Measurements from ENCODE around the gene TOM1L2.
A peak's percentile ranks its signal among the peaks of the same experiment; 100 is the strongest.

The TOM1L2 gene

DNA sequence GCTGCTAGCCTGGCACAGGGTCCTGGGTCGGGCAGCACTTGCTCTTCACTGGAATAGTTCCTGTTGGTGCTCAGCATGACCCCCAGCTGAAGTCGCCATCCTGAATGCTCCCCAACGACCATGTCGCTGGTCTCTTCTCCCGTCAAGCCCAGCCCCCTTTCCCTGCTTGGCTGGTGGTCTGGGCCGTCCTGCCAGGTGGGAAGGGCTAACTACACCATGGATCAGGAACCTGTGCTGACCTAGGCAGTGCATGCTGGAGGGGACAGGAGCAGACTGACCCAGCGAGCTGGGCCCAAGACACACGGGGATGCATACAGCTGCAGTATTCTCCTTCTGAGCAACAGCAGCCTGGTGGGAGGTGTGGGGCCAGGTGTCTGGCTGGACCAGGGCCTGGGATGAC, 126.2 kb downstream of the TOM1L2 start:
- DNase-seq = no peak

- no peak for DNase-seq
These were observed 127.0 kb downstream of the TOM1L2 start for GRCh38 chr17:17845046-17845775.

DNA sequence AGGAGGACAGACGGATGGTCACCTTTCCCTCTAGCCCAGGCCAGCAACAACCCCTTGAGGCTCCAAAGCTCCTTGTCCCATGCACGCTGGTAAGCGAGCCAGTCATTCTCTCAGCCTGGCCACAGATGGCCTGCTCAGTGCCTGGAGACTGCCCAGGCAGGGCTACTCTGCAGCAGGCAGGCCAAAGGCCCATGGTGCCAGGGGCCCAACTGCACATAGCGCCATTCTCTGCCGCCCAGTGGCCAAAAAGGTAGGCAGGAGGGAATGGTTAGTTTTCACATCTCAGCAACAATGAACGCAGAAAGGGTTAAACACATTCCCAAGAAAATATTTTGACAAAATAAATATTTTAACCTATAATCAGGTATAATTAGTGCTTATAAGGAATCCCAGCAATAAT, 127.7 kb downstream of the TOM1L2 start:
- DNase-seq = no peak

GRCh38 chr17:17844079-17844478, 128.1 kb downstream of the TOM1L2 start:
- DNase-seq = no peak

DNA sequence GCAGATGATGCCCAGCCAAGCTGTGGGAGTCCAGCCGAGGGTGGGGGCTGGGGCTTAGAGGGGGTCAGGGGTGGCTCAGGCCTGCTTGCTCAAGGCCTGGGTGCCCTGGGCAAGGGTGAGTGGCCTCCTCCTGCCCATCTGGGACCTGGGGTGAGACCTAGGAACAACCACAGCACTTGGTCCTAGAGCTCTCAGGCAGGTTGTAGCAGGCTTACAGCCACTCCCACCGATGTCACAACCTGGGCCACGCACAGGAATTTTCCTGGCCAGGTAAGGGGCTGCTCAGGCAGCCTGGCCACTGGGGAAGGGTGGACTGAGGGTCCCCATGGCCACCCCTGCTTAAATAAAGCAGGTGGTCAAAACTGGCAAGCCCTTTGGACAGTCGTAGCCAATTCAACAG, 129.1 kb downstream of the TOM1L2 start:
- no peak for DNase-seq

DNA sequence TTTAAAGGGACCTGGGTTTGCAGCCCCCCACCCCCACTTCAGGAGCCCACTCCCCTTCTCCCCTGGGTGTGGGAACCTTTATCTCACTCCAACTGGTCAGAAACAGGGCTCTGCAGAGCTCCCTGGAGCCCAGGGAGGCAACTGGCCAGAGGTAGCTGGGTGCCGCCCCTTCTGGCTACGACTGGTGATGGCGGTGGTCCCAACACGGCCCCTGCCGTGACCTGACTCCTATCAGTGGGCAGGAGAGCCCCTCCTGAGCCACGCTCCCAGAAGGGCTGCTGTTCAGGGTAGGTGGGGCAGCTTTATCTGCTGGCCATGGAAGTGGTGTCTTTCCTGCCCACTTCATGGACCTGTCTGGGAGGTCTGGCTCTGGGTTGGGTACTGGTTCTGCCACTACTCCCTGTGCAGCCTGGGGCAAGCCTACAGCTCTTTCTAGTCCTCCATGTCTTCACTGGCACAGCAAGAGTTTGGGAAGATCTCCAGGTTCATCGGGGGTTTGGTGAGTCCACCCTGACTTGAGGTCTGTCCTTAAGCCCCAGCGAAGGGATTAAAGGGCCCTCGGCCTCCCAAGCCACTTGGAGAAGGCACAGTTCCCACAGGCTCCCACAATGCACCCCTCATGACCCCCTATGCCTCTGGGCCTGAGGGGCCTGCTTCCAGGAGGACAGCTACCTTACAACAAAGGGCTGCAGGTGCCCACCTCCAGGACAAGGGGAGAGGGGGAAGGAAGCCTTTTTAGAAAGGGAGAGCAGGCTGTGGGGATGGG, 129.9 kb downstream of the TOM1L2 start:
- DNase-seq = no peak

GRCh38 chr17:17841601-17842025, 130.6 kb downstream of the TOM1L2 start:
- DNase-seq = no peak

- peak; percentile 23 for DNase-seq
These were observed 131.2 kb downstream of the TOM1L2 start for GRCh38 chr17:17840751-17841591.

DNA sequence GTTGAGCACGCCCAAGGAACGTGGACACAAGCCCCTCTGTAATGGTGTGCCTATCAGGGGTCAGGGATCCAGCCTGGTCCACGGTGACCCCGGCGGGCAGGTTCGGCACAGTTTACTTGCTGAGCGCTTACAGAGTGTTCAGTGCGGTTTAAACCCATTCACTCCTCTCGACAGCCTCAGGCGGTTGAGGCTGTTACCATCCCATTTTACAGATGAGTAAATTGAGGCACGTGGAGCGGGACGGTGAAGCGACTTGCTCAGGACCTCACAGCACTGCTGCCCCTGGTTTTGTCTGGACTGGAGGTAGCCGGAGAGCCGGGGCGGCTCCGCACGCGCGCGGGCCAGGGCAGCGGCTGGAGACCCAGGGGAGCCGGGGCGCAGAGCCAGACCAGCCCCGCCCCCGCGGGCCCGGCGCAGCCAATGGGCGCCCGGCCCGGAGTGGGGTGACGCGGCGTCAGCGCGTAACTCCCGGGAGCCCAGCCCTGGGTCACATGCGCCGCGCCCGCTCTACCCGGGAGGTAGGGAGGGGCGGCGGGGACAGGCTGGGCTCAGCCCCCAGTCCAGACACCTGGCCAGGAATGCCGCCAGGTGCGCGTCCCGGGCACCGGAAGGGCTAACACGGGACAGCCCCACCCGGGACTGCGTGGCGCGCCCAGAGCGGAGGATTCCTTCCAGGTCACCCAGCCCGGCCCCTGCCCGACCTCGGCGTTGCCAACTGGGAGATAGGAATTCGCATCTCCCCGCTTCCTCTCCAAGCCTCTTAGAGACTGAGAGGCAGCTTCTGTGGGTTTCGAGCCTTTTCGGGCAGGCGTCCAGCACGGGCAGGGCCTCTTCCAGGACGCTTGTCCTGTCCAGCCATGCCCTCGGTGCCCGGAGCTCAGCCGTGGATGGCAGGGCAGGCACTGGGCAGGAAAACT, 132.2 kb downstream of the TOM1L2 start:
- peak; percentile 82 for DNase-seq

- DNase-seq = peak; percentile 59
These were observed 133.9 kb downstream of the TOM1L2 start for GRCh38 chr17:17837966-17838962.

DNA sequence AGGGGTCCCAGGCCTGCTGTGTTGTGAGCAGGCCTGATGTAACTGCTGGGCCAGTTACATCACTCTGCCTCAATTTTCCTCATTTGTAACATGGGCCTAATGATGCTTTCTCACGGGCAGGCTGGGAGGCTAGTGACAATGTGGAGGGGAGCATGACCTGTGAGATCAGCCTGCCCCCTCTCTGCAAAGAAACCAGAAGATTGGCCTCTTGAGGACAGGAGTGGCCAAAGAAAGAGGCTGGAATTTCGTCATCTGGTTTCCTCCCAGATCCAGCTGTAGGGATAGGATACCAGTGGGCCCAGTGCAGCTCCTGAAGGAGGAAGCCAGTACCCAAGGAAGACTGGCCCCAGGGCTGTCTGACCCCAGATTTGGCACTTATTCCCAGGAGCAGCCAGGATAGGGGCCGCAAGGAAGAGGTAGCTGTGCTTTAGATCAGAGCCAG, 134.8 kb downstream of the TOM1L2 start:
- peak; percentile 70 for DNase-seq

GRCh38 chr17:17836818-17837379, 135.3 kb downstream of the TOM1L2 start, which contains the start of gene SREBF1:
SREBF1 (minus strand) TSS chr17:17836986; CDS start chr17:17836817, 169 bp downstream.
- DNase-seq = peak; percentile 61

DNA sequence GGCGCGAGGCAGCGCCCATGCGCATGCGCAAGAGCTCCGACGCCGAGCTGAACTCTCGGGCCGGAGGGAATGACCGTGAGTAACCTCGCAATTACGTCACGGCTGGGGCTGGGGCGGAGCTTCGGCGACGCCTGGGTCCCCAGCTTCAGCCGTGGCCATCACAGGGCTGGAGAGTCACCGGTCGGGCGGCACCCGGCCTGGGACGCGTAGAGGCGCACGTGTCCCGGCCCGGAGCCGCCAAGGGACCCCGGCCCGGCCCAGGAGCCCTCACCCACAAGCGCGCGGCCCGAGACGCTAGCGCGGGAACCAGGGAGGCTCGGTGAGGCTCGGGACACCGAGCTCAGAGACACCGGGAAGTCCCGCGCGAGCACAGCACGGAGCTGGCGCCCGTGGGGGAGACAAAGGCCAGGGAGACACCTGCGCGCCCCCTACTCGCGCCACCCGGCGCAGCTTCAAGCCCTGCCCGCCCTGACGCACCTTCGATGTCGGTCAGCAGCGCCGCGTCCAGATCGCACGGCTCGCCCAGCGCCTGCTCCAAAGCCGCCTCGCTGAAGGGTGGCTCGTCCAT, 135.9 kb downstream of the TOM1L2 start:
- DNase-seq = peak; percentile 95

DNA sequence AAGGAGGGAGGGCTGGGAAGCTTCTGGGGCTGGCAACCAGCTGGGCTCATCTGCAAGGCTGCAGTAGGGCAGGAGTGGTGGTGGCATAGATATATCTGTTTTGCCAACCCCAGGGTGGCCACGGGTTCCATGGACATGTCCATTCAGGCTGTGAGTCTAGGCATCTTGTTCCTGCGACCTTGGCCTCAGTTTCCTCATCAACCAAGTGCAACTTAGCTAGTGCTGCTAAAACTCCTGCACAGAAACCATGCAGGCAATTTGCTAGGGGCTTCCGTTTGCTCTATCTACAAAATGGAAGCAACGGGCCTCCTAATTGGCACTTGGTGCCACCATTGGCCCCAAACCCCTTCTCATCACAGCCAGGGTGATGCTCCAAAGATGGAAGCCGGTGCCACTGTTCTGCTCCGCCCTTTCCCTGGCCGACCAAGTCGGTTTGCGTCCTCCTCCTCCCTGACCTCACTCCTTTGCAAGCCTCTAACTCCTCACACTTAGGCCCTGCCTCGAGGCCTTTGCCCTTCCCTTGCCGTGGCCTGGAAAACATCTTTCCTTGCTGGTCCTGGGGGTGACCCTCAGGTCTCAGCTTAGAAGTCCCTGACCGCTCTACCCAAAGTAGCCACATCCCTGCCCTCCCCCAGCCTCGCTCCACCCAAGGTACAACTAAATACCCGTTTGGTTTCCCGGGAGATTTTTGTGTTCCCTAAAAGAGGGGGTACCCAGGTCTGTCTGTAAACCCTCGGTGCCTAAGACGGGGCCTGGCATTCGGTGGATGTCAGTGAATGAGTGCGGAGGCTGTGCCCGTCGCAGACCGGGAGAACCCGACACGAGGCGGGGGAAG, 136.6 kb downstream of the TOM1L2 start:
- DNase-seq = no peak

DNA sequence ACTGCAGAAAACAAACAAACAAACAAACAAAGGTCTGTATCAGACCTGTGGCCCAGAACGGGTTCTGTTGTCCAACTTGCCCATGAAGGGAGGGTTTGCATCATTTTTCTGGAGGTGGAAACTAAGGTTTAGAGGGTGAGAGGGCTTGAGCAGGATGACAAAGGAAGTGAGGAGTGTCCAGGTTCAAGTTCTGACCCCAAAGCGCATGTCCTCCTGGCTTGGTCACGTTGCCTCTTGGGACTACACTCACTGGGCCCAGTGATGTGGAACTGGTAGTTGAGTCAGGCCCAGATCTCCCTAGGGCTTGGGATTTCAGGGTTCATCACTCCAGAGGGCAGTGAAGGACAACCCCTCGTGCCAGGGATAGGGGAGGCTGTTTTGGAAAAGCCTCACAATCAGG, 137.2 kb downstream of the TOM1L2 start:
- no peak for DNase-seq

DNA sequence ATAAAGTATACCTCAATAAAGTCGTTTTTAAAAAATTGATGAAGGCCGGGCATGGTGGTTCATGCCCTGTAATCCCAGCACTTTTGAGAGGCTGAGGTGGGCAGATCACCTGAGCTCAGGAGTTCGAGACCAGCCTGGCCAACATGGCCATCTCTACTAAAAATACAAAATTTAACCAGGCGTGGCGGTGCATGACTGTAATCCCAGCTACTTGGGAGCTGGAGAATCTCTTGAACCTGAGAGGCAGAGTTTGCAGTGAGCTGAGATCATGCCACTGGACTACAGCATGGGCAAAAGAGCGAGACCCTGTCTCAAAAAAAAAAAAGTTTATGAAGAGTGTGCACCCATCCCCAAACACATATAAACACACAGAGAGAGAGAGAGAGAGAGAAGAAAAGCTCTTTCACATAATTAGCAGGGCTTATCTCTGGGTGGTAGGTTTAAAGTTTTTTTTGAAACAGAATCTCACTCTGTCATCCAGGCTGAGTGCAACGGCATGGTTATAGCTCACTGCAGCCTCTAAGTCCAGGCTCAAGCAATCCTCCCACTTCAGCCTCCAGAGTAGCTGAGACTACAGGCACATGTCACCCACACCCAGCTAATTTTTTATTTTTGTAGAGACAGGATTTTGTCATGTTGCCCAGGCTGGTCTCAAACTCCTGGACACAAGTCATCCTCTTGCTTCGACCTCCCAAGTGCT, 138.4 kb downstream of the TOM1L2 start:
- DNase-seq = no peak

DNA sequence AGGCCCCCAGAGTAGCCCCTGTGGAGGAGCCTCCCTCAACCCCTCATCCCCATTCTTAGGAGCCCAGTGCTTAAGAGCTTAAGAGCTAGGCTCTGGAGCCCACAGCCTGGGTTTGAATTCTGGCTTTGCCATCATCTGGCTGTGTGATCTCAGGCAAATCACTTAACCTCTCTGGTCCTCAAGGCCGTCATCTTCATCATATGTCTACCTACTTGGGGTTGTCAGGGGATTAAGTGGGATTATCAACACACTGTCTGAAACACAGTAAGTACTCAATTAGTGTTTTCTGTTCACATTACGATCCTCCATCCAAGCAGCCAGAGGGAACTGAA, 140.2 kb downstream of the TOM1L2 start:
- no peak for DNase-seq

GRCh38 chr17:17831208-17832031, 140.8 kb downstream of the TOM1L2 start:
- no peak for DNase-seq
